Activated naive CD4-positive, alpha-beta T cell (primary cell): Measurements from ENCODE around the gene C17orf100.
"Not testable (repeated sequence)": the region's sequence is repeated elsewhere in the genome, so short reads cannot be mapped to it uniquely, and the experiment has no call there.

ENCODE experiments used
- DNase-seq, 4 experiments: peaks; one replicate each; lab custom pipeline; 2025; lab: John Stamatoyannopoulos, UW

C17orf100 gene

DNA sequence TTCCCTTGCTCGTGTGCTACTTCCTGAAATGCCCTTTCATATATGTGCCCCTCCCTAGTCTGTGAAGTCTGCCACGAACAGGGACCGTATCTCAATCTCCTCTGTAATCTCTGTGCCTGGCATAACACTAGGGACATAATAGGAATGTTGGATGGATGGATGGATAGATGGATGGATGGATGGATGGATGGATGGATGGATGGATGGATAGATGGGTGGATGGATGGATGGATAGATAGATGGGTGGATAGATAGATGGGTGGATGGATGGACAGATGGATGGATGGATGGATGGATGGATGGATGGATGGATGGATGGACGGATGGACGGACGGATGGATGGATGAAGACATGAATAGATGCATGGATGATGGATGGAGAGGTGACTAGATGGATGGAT lies 40.4 kb downstream of the C17orf100 start:
- DNase-seq, result not testable (repeated sequence)

DNA sequence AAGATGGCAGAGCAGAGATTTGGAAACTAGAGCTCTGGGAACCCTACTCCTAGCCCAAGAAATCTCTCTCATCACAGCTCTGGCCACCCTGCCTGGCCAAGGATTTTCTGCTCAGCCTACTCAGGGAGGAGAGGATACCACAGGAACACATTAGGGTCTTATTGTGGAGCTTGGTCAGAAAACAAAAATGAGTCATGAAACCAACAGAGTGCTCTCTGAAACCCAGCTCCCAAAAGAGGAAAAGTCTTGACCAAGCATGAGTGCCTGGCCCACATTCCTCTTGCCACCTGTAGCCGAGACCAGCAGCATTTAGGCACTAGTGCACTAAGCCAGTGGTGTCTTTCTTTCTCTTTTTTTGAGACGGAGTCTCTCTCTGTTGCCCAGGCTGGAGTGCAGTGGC lies 43.5 kb downstream of the C17orf100 start:
- DNase-seq, result no peak

DNA sequence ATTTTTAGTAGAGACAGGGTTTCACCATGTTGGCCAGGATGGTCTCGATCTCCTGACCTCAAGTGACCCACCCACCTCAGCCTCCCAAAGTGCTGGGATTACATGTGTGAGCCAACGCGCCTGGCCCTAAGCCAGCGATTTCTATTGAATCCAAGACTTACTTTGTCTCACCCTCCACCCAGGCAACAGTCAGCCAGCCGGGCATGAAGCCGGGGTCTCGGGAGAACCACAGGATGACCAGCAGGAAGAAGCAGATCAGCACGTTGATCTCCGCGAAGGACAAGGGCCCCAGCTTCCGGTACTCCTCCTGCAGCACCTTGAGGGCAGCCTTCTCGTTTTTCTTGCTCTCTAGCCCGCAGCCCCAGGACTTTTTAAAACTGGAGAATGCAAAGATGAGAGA lies 44.0 kb downstream of the C17orf100 start:
- DNase-seq, result no peak

DNA sequence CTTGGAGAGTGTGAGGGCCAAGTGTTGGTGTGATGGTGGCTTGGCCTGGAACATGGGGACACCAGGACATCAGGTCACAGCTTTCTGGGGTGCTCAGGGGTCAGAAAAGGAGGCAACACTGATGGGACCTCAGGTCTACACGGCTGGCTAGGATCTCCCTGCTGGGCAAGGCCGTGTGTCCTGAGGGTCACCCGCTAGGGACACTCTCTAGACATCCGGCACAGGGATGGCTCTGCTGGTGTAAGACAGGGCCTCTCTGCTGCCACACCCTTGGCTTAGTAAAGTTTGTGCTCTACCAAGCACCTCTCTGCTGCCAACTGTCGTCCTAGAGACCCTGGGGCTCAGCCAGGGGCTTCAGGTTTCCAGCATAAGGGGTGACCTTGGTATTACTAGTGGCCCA lies 45.3 kb downstream of the C17orf100 start:
- DNase-seq, result no peak

DNA sequence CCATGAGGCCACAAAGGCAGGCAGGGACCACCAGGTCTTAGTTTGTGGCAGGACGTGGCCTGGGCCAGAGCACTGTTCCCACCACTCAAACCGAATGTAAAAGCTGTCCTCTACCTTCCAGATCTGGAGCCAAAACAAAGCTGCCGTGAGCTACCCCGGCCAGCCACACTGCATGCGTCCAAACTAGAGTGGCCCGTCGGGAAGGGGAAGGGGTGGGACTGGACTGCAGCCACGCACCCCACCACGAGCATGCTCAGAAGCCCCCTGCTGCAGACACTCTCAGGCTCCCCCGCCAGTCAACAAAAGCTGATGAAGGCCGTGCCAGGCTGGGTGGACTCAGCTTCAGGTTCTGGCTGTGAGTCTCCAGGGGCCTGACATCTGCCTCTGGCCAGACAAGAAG lies 46.4 kb downstream of the C17orf100 start:
- DNase-seq, result no peak

DNA sequence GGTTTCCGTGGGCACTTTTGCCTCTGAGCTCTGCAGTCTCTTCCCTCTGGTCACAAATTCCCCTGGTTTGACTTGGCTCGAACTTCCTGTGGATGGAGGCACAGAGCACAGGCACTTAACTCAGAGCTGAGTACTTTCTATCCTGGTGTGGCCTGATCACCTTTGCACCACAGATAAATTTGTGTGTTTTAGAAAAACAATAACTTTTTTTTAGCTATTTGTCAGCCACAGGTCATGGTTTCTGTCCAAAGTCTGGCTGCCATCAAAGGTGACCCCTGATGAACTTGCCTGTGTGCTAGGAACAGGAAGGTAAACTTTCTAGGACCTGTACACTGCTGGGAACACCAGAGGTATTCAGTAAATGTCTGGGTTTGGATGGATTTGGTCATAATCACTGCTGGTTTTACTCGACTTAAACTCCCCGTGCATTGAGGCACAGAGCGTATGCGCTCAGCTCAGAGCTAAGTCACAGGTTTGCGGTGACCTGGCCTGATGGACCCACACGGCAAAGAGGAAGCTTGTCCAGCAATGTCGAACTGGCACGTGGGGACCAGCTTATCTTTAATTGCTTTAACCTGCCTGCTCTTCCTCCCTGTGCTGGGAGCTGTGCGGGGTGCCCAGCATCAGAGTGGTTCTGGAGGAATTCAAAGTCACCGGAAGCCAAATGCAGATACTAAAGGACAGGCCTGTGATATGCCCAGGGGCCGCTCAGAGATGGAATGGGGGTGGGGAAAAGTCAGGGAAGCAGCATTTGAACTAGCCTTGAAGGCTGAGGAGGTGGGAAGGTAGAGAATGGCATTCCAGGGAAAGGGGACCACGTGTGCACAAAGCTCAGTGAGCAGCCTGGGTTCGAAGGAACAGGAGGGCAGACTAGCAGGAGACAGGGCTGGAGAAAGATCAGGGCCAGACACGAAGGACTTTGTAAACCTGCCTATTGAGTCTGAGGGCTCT lies 48.7 kb downstream of the C17orf100 start:
- no peak for DNase-seq

DNA sequence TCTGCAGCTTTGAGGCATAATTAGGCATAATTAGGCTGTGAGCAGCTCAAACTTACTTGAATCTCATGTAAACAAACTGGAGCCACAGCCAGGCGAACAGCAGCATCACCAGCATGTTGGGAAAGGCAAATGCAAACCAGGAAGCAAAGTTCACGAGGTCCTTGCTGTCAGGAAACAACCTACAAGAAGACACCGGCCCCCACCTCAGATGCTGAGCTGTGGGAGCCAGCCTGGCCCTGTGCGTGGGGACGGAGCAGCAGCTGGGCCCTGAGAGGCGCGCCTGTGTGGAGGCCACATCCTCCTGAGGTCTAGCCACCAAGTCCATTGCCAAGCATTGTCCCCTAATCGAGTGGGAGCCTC lies 49.4 kb downstream of the C17orf100 start:
- no peak for DNase-seq

DNA sequence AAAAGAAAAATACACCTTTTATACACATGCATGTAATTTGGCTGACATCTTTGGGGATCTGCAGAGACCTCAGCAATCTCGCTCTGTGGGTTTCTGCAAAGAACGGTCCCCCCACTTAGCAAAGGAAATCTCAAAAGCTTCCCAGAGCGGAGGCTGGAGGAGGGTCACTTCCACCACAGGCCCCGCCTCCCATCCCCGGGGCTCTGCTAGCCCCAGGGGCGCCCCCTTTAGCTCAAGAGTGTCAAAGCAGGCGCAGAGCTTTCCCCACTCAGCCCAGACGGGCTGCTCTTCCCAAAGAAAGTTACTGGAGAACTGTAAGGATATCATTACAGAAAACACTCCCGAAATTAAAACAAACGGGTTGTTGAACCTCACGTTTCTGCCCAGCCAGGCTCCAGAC lies 50.2 kb downstream of the C17orf100 start:
- peak in 2 of 4 experiments; percentile 7 to 10 for DNase-seq

DNA sequence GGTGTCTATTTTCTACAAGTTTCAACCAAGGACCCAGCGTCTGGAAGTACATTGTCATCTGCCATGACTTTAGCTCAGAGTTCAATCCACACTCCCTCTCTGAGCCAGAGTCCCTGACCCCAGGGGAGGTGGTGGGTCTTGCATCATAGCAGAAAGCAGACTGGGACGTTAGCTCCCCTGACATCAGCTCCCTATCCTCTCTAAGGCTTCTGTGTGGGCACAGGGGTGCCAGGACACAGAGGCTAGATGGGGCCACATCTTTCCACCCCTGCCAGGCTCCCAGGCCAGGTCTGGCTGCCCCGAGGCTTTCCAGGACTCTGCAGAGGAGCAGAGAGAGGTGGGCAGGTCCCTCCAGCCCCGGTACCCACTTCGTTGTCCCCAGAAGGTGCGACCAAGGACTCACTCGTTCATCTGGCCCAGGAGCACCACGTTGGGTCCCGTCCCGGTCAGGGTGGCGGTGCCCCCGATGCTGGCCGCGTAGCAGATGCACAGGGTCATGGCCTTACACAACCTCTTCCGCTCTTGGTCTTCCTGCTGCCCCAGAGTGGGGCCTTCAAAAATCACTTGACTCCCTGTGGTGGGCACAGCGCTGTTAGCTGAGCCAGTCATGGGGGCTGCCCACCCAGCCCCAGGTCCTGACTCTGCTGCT lies 51.1 kb downstream of the C17orf100 start:
- no peak for DNase-seq
